ENCODE results near the gene CTIF.

The CTIF gene

DNA sequence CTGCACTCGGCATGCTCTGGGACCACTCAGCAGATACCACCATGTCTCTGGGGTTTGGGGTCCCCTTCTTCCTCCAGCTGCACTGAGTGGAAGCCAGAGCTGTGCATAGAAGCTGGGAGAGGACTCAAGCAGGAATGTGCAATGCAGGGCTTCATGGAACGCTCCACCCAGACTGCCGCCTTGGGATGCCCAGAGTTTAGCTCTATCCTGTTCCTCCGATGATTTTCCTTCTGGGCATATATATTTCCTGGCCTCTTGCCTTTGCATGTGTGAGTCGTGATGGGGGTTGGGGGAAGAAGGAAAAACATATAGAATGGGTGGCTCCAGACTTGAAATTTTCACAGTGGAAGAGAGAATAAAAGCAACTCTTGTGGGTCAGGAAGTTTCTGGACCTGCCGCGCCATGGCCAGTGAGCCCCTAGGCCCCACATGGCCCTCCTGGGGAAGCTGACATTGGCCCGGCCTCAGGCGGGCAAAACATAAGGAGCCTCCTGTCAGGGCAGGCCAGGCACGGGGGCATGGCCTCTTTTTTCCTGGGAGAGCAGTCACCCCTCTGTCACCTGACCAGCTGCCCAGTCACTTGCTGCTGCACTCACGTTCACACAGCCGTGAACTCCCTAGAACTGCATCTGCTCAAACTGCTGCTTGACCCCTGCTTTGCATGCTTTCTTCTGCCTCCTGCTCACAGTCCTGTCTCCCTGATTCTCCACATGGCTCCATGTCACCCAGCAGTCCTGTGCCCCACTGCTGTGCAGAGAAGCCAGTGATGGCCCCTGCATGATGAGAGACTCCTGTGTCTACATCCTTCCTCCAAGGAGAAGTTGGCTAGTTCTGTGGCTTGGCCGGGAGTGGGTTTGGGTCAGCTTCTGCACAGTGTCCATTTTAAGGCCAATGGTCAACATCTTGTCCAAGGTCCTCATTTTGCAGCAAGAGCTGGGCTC, 197.8 kb downstream of the CTIF start:
- no peak for DNase-seq

DNA sequence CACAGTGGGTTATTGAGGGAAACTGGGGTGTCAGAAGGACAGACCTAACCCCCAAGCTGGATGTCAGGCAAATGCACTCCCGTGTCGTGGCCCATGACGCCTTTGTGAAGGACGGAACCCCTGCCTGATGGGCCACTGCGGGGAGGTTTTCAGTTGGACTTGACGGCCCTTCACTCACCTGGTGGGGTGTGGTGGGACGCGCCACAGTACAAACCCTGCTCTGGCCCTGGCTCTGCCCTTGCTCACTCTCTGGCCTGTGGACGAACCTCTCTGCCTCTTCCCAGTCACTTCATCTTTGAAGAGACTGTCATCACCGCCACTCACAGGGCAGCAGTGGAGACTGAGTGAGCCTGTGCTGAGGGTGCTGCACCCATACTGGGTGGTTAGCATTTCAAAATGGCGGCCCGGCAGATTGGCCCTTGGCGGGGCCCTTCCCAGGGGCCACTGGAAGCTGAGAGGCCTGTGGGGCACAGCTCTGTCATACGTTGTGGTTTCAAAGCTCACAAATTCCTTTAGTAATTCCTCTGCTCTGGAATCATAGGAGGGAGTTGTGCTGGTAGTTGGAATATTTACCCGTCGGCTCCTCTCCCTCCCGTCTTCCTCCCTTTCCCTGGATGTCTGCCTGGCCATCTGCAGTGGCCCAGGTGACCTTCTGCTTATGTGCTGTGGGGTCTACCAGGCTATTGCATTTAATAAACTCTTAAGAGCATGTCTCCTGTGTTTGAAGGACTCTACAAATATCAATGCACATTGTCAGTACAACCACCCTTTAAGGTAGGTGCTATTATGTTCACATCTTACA, 200.6 kb downstream of the CTIF start:
- no peak for DNase-seq

- no peak for DNase-seq
Measured at GRCh38 chr18:48740068-48740440, 201.2 kb downstream of the CTIF start.

DNA sequence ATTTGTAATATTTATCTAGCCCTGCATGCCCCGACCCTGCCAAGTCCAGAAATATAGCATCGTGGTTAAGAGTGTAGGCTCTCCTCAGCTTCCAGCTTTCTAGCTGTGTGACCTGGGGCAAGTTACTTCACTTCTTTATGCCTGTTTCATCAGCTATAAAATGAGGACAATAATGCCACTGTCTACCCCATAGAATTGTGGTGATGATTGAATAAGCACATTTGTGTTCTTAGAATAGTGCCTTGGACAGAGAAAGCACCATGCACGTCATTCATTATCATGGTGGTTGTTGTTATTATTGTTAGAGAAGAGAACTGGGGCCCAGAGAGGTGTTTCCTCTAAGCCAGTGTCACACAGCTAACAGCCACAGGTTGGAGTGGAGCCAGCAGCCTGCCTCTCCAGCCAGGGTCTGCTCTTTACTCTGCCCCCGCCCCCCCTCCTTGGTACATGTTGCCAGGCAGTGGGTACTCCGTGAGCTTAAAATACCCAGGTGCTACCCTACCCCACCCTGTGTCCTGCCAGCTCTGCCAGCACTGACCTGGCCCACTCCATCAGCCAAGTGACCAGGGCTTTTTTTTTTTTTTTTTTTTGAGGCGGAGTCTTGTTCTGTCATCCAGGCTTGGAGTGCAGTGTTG, 202.1 kb downstream of the CTIF start:
- no peak for DNase-seq

DNA sequence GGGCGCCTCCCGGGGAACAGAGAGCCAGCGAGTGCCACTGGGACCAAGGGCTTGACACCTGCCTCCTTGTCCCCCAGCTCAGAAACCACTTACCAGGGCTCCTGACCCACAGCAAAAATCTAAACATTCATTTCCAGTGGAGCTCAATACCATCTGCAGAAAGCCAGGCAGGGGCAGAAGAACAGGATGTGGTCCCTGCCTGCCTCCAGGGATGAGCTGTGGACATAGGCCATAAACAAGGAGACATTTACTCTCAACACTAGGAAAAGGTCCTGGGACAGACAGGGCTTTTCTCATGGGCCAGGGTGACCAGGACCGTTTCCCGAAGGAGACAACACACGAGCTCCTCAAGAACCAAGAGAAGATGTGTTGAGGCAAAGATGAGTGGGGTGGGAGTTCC, 203.0 kb downstream of the CTIF start:
- no peak for DNase-seq

GRCh38 chr18:48742304-48742703, 203.5 kb downstream of the CTIF start:
- DNase-seq, result no peak

DNA sequence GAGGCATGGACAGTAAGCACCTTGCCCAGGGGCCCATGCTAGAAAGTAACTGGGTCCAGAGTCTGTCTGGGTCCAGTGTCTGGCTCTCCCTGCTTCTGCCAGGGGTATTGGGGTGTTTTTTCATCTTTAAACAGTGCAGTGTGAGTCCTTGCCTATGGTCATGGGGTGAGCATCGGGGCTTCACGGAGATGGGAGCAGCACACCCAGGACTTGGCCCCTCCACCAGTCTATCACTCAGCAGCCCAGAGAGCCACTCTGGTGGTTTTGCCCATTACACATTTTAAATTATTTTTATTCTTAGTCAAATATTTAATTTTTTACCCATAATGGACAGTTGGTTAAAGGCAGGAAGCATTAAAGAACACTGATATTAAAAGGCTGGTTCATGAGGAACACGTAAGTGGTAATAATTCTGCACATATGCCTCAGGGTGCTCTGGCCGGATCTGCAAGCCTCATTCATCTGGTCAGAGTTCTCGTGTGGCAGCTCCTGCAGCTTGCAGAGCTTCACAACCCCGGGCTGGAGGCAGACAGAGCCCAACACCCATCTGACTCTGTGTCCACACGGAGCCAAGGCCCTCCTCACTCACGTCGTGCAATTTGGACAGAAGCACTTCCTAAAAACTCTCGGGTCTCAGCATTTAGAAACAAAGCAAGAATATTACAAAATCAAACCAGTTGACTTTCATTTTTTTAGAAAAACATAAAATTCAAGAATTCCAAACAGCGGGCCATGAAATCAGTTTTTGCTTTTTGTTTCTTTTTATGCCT, 204.1 kb downstream of the CTIF start:
- no peak for DNase-seq

DNA sequence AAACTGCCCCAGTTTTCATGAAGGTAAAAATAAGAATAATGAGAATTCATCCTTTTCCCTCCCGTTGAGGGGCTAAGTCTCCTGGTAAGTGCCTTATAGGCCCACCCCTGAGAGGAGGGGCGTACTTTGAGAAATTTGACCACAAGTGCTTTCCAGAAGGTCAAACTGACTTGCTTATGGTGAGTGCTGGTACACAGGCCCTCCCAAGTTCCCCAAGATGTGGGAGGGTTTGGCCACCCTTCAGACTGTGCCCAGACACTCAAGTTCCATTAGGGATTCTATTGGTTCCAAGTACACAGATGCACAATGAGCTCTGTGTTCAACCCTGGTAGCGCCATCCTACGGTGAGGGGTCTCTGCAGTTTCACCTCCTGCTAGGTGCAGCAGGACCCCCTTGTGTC, 205.1 kb downstream of the CTIF start:
- DNase-seq, result no peak

- DNase-seq, result no peak
Measured at GRCh38 chr18:48745293-48745692, 206.5 kb downstream of the CTIF start.

- no peak for DNase-seq
Measured at GRCh38 chr18:48749768-48750167, 210.9 kb downstream of the CTIF start.

GRCh38 chr18:48750485-48751175, 211.8 kb downstream of the CTIF start:
- no peak for DNase-seq

- DNase-seq, result no peak
Measured at GRCh38 chr18:48751727-48752468, 213.1 kb downstream of the CTIF start.

GRCh38 chr18:48752478-48752877, 213.6 kb downstream of the CTIF start:
- DNase-seq, result no peak

DNA sequence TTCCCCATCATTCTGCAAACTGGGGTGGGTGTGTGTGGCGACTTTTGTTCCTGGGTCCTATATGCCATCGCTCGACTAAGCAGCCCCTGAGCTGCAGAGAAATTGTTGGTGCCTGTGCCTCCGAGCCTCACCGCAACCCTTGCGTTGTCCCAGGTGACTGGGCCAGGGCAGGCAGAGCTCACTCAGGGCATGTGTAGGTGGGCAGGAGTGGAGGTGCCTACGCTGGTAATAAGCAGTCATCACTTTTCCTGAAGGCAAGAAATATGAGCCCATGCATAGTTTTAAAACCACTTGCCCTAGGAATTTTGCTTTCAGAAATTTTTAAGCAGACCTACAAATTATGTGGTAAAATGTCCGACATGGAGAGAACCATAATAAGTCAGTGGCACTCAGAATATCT, 214.1 kb downstream of the CTIF start:
- no peak for DNase-seq

- DNase-seq, result no peak
Measured at GRCh38 chr18:48753691-48754090, 214.9 kb downstream of the CTIF start.

DNA sequence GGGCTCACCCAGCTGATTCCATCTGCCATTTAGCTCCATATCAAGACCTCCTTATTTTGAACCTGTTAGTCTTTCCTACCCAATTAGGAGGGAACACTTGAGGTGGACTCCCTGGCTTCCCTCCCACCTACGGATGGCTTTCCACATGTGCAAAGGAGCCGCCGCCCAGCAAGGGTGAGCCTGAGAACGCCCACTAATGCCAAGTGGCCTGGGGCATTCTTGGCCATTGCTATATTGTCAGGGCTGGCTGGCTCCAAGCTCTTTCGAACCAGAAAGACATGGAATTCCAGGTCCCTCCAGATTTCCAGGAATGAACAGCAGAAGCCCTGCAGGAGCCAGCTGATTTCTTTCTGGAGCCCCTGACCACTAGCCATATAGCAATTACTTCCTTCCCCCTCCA, 215.7 kb downstream of the CTIF start:
- DNase-seq, result no peak

DNA sequence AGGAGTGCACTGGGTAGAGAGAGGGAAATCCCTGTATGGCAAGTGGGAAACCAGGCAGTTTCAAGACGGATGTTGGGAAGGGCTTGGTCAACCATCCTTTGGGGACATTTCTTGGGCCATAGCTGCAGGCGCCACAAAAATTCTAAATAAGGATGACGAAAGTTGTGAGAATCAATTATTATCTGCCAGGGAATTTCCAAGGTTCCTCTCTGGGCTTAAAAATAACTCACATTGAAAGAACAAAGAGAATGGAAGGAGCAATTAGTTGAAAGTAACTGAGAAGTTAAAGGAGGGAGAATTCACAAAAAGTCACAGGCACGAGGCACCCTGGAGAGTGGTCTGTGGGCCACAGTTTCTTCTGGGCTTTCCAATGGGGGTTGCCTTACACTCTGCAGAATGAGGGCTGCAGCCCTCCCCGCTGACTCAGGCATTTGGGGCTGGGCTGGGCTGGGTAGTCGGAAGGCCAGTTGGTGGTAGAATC, 216.2 kb downstream of the CTIF start:
- DNase-seq, result no peak

- DNase-seq, result no peak
Measured at GRCh38 chr18:48756511-48757226, 217.8 kb downstream of the CTIF start.

DNA sequence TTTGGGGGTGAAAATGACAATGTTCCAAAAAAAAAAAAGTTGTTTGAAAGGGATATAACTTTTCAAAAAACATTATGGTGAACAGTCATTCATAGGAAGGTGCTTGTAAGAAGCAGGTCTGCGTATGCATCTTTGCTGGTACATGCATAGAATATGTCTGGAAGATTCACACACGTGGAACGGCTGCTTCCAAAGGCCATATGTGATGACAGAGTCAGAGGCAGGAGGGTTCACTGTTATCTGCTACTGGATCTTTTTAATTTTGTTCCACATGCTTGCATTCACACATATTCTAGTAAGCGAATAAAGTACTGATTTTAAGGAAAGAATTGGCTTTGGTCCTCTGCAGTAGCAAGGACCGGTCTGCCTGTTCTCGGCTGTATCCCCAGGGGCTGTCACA, 218.5 kb downstream of the CTIF start:
- no peak for DNase-seq

- no peak for DNase-seq
Measured at GRCh38 chr18:48757906-48758305, 219.1 kb downstream of the CTIF start.

DNA sequence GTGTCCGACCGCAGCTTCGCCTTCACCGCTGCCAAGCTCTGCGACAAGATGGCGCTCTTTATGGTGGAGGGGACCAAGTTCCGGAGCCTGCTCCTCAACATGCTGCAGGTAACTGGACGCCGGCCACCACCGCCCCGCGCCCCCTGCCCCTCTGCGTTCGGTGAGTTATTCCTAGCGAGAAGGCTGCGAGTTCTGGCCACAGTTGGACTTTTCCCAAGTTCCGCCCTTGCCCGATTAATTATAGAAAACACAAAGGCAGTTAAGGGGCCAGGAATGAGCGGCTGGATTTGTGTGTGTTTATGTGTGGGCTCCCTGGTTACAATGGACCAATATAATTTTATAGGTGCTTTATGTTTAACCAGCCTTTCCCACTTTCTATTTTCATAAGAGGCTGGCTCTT, 222.8 kb downstream of the CTIF start:
- DNase-seq, result no peak

Data from OCI-M1 (cell line).